A549 treated with AZD2906 at 1 μM for 4 hours (cell line): ENCODE data around the gene FOXD4L3. TPM values are rescaled to one million over a fixed set of nuclear protein-coding genes. Genes with fewer than 3 reads are reported as not detected.

Experiments used
- total RNA-seq: library from RNA; stranded (reverse); fragments of 200-300 nt; extraction: Qiagen RNA extraction; gene quantifications from 5 replicates; pipeline ENCODE4 v1.2.3, GENCODE V29; 2022

The FOXD4L3 gene
- 0.05 to 0.21 TPM (median 0.10 TPM) in 4 of 5 replicates, not detected in the other for total RNA-seq

GRCh38 chr9:68302567-68302966 lies at the start of gene FOXD4L3:
Gene FOXD4L3, plus strand, starts transcription at chr9:68302867. Its CDS starts 85 bp downstream, at chr9:68302952.

Other genes starting within 250 kb of the FOXD4L3 start
- 55.8 to 99.4 TPM (median 64.8 TPM) in 5 replicates for gene ZNG1C, start 60.9 kb upstream of the FOXD4L3 start, total RNA-seq
- not detected in 5 replicates for gene PGM5, start 53.7 kb downstream of the FOXD4L3 start, total RNA-seq
- not detected in 5 replicates for gene TMEM252, start 238.0 kb downstream of the FOXD4L3 start, total RNA-seq